HG03432 (cell line): ENCODE data around the gene ITFG2.

Experiments
- ATAC-seq: cut with Tn5 transposase; IDR thresholded peaks from one replicate; pipeline ENCODE4 v1.9.1; 2021; ENCODE audit warnings: mild to moderate bottlenecking, moderate library complexity; ENCODE audit not compliant: unreplicated experiment

ITFG2 gene

DNA sequence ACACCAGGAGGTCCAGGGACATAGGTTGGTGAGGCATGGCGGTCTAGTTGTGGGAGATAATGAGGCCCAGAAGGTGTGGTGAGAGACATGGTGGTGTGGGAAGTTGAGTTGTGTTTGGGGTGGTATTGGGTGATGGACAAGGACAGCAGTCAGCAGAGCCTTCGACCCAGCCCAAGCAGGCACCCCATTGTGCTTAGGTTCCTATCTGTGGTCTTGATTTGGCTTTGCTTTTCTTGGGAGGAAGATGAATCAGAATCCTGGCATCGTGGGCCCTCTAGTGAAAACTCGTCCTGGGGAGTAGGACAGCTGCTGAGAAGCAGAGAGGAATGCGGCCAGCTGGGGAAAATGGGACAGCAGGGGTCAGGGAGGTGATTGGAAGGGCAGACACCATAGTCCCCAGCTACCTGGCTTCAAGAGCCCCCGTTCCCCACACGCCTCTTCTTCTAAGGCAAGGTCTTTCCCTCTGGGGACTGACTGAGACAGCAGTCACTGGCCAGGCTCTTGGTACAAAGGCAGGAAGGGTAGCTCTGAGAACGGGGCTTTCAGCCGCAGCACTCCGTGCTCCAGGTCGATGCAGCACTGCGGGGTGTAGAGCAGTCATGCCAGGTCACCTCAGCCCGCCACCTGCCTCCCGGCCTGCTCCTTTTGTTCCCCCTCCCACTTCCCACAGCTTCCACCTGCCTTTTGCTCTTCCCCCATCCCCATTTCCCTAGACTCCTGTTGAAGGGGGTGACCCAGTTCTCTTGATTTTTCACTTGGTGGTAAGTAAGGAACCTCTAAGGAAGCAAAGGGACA is 14.4 kb downstream of the ITFG2 start:
- ATAC-seq, result no peak

GRCh38 chr12:2829275-2829674 is 16.8 kb downstream of the ITFG2 start:
- no peak for ATAC-seq

GRCh38 chr12:2832550-2833127 is 20.2 kb downstream of the ITFG2 start:
- ATAC-seq, result no peak

DNA sequence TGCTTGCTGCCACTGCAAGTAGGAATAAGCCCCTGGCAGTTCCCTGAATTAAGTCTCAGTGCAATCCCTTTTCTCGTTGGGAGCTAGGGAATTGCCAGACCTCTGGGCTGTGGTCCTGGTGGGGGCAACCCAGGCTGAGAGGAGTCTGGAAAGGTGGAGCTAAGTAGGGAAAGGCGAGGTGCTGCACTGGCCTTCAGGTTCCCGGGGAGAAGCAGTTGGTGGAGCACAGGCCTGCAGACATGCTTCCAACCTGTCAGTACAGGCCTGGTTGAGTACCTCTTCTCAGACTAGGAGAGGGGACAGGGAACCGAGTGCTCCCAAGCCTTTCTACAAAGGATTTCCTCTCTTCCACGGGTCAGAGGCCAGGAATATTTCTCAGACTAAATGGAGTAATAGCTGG is 20.9 kb downstream of the ITFG2 start:
- ATAC-seq, result no peak

- ATAC-seq, result no peak
Observed at GRCh38 chr12:2833810-2834209, 21.3 kb downstream of the ITFG2 start.

DNA sequence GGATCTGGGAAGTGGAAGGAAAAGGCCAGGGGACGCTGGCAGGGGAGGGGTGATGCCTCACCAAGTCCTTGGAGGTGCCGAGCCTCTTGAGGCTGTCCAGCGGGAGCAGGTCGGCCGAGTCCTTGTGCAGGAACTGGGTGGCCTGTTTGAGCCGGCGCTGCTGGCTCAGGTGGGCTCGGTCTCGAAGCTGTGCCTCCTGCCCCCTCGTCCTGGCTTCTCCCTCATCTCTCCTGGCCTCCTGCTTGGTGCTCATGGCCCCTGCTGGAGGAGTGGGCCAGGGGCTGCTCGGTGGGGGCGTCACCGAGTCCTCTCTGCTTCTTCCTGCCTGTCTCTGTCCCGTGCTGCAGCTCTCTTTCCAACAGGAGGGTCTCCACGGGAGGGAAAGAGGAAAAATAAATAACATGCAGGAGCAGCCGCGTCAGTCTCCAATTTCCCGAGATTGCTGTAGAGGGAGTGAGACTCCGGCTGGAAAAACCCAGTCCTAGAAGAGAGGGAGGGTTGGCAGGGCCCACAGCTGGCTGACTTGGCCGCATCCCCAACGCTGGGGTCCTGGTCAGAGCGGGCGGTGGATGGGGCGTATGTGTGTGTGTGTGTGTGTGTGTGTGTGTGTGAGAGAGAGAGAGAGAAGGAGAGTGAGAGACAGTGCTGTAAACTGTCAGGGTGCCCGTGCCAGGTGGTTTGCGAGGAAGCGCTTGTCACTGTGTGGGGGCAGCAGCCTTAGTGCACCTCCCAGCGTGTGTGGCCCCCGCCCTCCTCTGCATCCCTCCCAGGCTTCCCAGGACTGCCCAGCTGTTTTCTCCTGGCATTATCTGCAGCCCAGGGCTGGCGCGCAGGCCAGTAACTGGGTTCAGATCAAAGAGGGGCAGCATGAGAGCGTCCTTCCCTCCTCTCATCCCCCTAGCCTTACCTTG is 22.4 kb downstream of the ITFG2 start, which contains the start of gene NRIP2:
Gene NRIP2 (minus strand): TSS at position 455 of the 911 bp plus-strand sequence. CDS start 52 bp downstream, at position 403.
- ATAC-seq, result no peak

GRCh38 chr12:2835691-2836403 is 23.4 kb downstream of the ITFG2 start:
- ATAC-seq, result no peak

GRCh38 chr12:2836574-2836973 is 24.1 kb downstream of the ITFG2 start:
- ATAC-seq, result no peak

- no peak for ATAC-seq
Observed at GRCh38 chr12:2841056-2841650, 28.7 kb downstream of the ITFG2 start.

DNA sequence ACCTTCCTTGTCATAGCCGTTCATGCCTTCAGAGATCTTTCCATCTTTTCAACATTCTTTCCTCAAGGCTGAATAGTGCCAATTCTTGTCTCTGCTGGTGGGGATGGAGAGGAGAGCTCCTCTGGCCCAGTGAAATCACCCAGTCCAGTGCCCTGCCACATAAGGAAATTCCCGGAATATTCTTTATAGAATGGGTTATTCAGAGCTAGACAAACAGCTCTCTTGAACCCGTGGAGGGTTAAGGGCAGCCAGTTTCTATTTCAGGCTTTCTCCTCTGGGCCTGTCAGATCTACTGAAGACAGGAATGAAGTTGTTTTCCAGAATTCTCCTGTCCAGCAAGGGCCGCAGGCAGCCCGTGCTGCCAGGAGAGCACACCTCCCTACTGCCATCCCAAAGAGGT is 30.5 kb downstream of the ITFG2 start:
- ATAC-seq, result no peak

DNA sequence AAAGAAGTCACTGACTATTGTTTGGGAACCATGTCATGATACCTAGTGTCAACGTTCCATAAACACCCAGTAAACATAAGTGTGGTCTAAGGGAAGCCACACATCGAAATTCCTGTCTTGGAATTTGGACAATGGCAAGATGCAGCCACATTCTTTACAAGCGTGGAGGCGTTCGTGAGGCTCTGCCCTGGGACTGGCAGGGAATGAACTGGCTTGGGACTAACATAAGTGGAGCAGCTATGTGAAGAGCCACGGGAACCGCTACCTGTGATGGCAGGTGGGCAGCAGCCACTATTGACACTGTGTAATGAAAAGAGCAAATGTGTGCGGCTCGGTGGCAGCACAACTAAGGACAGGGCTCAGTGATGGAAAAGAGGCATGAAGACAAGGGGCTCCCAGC is 32.3 kb downstream of the ITFG2 start:
- ATAC-seq, result no peak

GRCh38 chr12:2845280-2845679 is 32.8 kb downstream of the ITFG2 start:
- no peak for ATAC-seq

GRCh38 chr12:2851931-2852330 is 39.5 kb downstream of the ITFG2 start:
- no peak for ATAC-seq

DNA sequence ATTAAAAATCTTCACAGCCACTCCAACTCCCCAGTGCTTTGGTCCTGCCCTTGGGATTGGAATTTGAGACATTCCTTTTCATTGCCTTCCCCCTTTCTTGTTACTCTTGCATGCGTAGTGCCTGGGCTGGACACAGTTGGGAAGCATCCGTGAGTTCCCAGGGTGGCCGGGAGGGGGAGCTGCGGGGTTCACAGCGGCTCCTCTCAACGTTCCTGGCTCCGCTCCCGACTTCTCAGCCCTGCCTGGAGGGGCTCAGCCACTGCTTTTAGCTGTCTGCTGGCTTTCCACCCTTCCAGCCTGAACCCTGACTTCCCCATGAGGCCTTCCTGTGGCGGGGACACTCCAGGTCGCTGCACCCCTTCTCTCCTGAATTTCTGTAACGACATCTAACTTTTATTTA is 41.2 kb downstream of the ITFG2 start:
- no peak for ATAC-seq

DNA sequence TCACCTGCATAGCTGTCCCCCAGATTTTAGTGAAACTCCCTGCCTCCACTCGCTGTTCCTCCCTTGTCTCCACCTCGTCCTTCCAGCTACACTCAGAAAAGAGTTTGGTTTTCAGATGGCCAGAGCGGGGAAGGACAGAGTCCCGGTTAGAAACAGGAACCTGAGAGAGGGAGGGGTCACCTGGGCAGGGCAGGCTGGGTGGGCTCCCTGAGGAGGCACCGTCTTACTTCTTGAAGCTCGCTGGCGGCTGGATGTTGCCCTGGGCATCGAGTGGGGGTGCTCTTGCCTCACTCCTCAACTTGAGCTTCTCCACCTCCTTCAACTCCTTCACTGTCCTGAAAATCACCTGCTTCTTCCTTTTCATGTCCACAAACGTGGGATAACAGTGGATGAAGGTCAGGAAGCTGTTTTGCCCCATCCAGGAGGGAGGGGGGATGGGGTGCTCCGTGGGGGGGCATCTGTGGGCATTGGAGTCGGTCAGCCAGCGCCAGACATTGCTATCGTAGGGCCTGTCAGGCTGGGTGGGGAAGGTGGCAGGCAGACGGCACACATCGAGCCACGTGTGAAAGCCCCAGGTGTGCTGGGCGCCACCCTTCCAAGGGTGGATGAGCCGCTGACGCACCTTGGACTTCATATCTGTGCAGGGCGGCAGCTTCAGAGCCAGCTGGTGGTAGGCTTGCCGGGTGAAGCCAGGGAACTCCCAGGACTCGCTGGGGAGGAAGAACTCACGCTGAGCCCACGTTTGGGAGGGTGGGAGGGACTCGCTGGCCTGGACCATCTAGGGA is 42.4 kb downstream of the ITFG2 start:
- ATAC-seq, result no peak

DNA sequence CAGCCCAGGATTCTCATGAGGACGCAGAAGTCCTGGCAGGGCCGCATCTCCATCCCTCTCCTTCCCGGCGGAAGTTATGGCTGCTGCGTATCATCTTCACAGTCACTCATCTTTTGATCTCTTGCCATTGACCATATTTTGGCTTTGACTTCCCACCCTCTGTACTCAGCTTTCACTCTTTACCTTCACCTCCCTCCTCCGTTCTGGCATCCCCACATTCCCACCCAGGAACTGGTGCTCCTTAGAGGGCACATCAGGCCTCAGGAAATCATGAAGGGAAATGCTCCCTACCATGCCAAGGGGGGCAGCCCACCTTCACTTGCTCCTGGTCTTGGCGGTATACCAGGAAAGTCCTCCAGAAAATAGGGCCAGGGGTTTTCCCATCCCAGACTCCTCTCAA is 43.1 kb downstream of the ITFG2 start:
- ATAC-seq, result no peak

DNA sequence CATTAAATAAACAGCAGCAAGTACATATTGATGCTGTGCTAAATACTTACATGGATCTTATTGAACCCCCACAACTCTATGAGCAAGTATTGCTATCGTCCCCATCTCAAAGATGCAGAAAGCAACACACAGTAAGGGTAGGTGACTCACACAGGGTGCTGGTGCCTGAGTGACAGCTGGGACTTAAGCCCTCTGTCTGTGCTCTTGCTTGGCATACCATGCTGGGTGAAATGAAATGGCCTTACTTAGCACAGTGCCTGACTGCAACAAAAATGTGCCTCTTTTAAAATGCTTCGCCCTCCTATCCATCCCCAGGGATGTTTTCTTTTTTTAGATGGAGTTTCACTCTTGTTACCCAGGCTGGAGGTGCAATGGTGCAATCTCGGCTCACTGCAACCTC is 43.6 kb downstream of the ITFG2 start:
- no peak for ATAC-seq

DNA sequence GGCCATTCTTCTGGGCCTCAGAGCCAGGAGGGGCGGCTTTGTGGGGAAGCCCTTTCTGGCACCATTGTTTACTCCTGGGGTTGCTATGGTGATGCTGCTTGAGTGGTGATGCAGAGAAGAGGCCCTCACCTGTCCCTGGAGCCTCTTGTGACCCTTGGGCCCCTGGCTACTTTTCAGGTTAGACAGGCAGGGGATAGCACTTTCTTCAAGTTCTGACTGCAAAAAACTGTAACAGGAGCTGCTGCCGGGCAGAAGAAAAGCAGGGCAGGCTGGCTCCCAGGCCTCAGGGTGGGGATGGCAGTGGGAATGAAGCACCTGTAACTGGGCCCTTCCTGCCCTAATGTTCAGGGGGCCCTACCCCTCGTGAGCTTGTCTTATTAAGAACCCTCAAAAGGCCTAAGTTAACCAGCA is 44.6 kb downstream of the ITFG2 start, which contains the start of gene TEX52:
Gene TEX52 (minus strand): TSS at position 19 of the 411 bp plus-strand sequence. CDS start 13 bp downstream, at position 6.
- no peak for ATAC-seq

- no peak for ATAC-seq
Observed at GRCh38 chr12:2857576-2857975, 45.1 kb downstream of the ITFG2 start.

- no peak for ATAC-seq
Observed at GRCh38 chr12:2858334-2858733, 45.9 kb downstream of the ITFG2 start.
